Lower leg skin (tissue), 4 donors: Measurements from ENCODE around the gene ZSWIM4. TPM values are rescaled to one million over a fixed set of nuclear protein-coding genes. Genes with fewer than 3 reads are reported as not detected.

ENCODE experiments used
- DNase-seq, 2 donors: peaks; one replicate each; pipeline ENCODE4 v3.0.0-alpha.2; 2019; ENCODE audit warnings: low spot score in 2 of 2
- H3K4me3 ChIP-seq: fragments of 200-600 bp; sonication (generic); 2 replicates; pipeline ENCODE4 v1.5.1; 2017; ENCODE audit warnings: mild to moderate bottlenecking, low read depth; ENCODE audit not compliant: poor library complexity, severe bottlenecking
- CTCF ChIP-seq, 3 donors: fragments of 450-650 bp; IDR thresholded peaks; one replicate each; pipeline ENCODE4 v1.5.1; 2016; ENCODE audit warnings: antibody characterized with exemption in 3 of 3, mild to moderate bottlenecking in 3 of 3, moderate library complexity in 2 of 3
- POLR2A ChIP-seq, 2 donors: fragments of 450-650 bp; IDR thresholded peaks; one replicate each; pipeline ENCODE4 v1.6.1; 2016 to 2017; ENCODE audit warnings: antibody characterized with exemption in 2 of 2, mild to moderate bottlenecking in 1 of 2, moderate library complexity in 1 of 2
- WGBS, 2 donors: methylation state at CpG; one replicate each; pipeline ENCODE4 v1.1.5; 2018; 5-methylcytosine and 5-hydroxymethylcytosine counted together
- intact Hi-C: fragments of 100-400 bp; cut with DNase I; formaldehyde crosslinking; loops from one replicate; pipeline ENCODE4 v1.15.0; 2023; ENCODE audit warnings: low total_unique reads
- total RNA-seq, 4 donors: library from RNA; depleted of rRNA; stranded (reverse); fragments of >200 nt; gene quantifications; one replicate each; pipeline ENCODE4 v1.1.0, GENCODE V29; 2016

Gene ZSWIM4
- total RNA-seq, 4 donors from 2014 or later = 22.3 to 29.9 (median 23.3) TPM

- intact Hi-C loops = no loop called here
- 11 to 39% methylated on average over 14 to 23 of the region's 67 CpGs for WGBS, 2 donors
- peak within 1 kb of the TSS; percentile 43 for H3K4me3 ChIP-seq
- TF ChIP-seq POLR2A (IDR thresholded peaks at IDR 0.05) (no peak), CTCF (IDR thresholded peaks at IDR 0.05) (no peak)
- DNase-seq = peak; percentile 72 to 96
These were observed 31.0 kb upstream of the ZSWIM4 start, which contains the start of gene MRI1 for GRCh38 chr19:13764101-13764807. Gene MRI1 (plus strand): TSS chr19:13764522. CDS start chr19:13764589, 67 bp downstream.

- WGBS, 2 donors = 1% methylated on average over 25 of the region's 48 CpGs
- no peak for TF ChIP-seq POLR2A (IDR thresholded peaks at IDR 0.05)
- TF ChIP-seq CTCF (IDR thresholded peaks at IDR 0.05) = no peak
- H3K4me3 ChIP-seq = peak overlapping the region; percentile 43
- intact Hi-C loops = no loop called here
- DNase-seq = peak in 1 of 2 donors; percentile 89
These were observed 30.3 kb upstream of the ZSWIM4 start for GRCh38 chr19:13764821-13765394.

- intact Hi-C loops = no loop called here
- H3K4me3 ChIP-seq = no peak overlapping the region
- WGBS, 2 donors = 38 to 43% methylated on average over 19 of the region's 19 CpGs
- TF ChIP-seq POLR2A (IDR thresholded peaks at IDR 0.05) (no peak), CTCF (IDR thresholded peaks at IDR 0.05) (no peak)
- DNase-seq = no peak
These were observed 29.7 kb upstream of the ZSWIM4 start for GRCh38 chr19:13765395-13766094.

GRCh38 chr19:13766095-13766481, 29.2 kb upstream of the ZSWIM4 start:
- intact Hi-C loops = no loop called here
- no peak overlapping the region for H3K4me3 ChIP-seq
- no peak for DNase-seq
- TF ChIP-seq POLR2A (IDR thresholded peaks at IDR 0.05) (no peak), CTCF (IDR thresholded peaks at IDR 0.05) (no peak)
- WGBS, 2 donors = 92 to 100% methylated on average over 3 of the region's 3 CpGs

GRCh38 chr19:13768510-13768909, 26.7 kb upstream of the ZSWIM4 start:
- no peak overlapping the region for H3K4me3 ChIP-seq
- no peak for DNase-seq
- intact Hi-C loops = no loop called here
- 90 to 93% methylated on average over 16 to 19 of the region's 19 CpGs for WGBS, 2 donors
- TF ChIP-seq POLR2A (IDR thresholded peaks at IDR 0.05) = no peak
- no peak for TF ChIP-seq CTCF (IDR thresholded peaks at IDR 0.05)
